Right lobe of liver (tissue), 4 donors: ENCODE measurements around the gene FEZ2.

Experiments used
- POLR2A ChIP-seq: fragments of 450-650 bp; IDR thresholded peaks from one replicate; pipeline ENCODE4 v1.6.1; 2017; ENCODE audit warnings: antibody characterized with exemption, mild to moderate bottlenecking
- TF ChIP-seq, protein P1 (sequence below), 4 donors: fragments of 200-600 bp in 3 of 4; fragments of 450-650 bp in 1 of 4; IDR thresholded peaks; one replicate each; pipeline versions ENCODE4 v1.5.1 to v1.8.0; 2016 to 2022; ENCODE audit warnings: antibody characterized with exemption in 4 of 4, mild to moderate bottlenecking in 2 of 4
- donor health status: DM: no; HTN: no; CAD: no.
- donor health status: DM: no; HTN: no; CAD: no.
- donor health status: DM: no; HTN: yes; CAD: no.

DNA sequence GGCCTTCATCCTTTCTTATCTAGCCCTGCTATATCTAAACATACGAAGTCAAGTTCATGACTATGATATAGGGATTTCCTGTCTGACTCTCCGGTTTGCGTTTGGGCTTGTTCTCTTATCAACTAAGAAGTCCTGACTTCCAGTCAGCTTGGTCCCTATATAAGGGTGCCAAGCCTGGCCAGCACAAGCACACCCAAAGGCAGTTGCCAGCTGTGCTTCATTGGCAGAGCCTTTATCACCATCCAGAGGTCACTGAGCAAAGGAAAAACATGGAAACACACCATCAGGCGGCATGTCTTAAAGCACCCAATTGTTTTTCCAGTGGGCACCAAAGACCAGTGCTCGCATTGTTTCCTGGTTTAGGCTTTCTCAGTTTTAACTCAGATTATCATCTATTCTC is 72.7 kb downstream of the FEZ2 start:
- no peak for TF ChIP-seq POLR2A
- TF ChIP-seq, protein P1, sequence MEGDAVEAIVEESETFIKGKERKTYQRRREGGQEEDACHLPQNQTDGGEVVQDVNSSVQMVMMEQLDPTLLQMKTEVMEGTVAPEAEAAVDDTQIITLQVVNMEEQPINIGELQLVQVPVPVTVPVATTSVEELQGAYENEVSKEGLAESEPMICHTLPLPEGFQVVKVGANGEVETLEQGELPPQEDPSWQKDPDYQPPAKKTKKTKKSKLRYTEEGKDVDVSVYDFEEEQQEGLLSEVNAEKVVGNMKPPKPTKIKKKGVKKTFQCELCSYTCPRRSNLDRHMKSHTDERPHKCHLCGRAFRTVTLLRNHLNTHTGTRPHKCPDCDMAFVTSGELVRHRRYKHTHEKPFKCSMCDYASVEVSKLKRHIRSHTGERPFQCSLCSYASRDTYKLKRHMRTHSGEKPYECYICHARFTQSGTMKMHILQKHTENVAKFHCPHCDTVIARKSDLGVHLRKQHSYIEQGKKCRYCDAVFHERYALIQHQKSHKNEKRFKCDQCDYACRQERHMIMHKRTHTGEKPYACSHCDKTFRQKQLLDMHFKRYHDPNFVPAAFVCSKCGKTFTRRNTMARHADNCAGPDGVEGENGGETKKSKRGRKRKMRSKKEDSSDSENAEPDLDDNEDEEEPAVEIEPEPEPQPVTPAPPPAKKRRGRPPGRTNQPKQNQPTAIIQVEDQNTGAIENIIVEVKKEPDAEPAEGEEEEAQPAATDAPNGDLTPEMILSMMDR (IDR thresholded peaks at IDR 0.05), result no peak
